H1 (cell line): ENCODE data around the gene TRIOBP.

Experiments used
- GABPA ChIP-seq: IDR thresholded peaks from 2 replicates; pipeline ENCODE4 v1.6.1; 2011; ENCODE audit warnings: mild to moderate bottlenecking, low read length, moderate library complexity, borderline replicate concordance; ENCODE audit not compliant: insufficient read depth
- NRF1 ChIP-seq: IDR thresholded peaks from 2 replicates; pipeline ENCODE4 v1.6.1; 2011; ENCODE audit warnings: mild to moderate bottlenecking, low read depth, low read length, improper control_type of control experiment
- SIN3A ChIP-seq, 2 experiments: IDR thresholded peaks in 1 of 2; conservative IDR thresholded peaks in 1 of 2; 2 replicates each; pipeline ENCODE4 v1.6.1; 2011 to 2012; ENCODE audit warnings: low read length in 2 of 2, improper control_type of control experiment in 1 of 2, low read depth in 1 of 2, mild to moderate bottlenecking in 1 of 2
- ZNF274 ChIP-seq: IDR thresholded peaks from 2 replicates; pipeline ENCODE4 v1.7.0; 2012; ENCODE audit warnings: low read length, borderline replicate concordance; ENCODE audit errors: extremely low read depth
- TF ChIP-seq, protein P1 (sequence below), 3 experiments: IDR thresholded peaks; 1 replicate in 2 of 3; 2 replicates in 1 of 3; pipeline versions ENCODE4 v1.5.1 to v1.6.1; 2011; ENCODE audit warnings: low read length in 3 of 3, mild to moderate bottlenecking in 3 of 3, inconsistent platforms in 2 of 3, low read depth in 1 of 3, moderate library complexity in 1 of 3; ENCODE audit not compliant: insufficient read depth in 1 of 3; ENCODE audit errors: control extremely low read depth in 1 of 3

DNA sequence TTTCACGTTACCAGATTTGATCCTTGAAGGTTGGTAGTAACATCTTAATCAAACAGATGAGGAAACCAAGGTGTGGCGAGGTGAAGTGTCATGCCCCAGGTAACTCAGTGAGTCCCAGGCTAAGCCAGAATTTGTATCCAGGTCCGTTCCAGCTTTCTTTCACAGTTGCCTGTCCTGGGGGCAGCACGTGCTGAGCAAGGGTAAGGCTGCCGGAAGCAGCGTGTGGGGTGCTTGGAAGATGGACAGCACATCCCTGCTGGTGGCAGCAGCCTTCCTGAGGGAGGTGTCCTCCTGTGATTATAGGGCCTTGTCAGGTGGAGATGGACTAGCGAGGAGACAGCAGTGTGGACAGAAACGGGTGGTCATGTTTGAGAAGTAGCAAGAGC is 50.9 kb downstream of the TRIOBP start:
- TF ChIP-seq, protein P1, sequence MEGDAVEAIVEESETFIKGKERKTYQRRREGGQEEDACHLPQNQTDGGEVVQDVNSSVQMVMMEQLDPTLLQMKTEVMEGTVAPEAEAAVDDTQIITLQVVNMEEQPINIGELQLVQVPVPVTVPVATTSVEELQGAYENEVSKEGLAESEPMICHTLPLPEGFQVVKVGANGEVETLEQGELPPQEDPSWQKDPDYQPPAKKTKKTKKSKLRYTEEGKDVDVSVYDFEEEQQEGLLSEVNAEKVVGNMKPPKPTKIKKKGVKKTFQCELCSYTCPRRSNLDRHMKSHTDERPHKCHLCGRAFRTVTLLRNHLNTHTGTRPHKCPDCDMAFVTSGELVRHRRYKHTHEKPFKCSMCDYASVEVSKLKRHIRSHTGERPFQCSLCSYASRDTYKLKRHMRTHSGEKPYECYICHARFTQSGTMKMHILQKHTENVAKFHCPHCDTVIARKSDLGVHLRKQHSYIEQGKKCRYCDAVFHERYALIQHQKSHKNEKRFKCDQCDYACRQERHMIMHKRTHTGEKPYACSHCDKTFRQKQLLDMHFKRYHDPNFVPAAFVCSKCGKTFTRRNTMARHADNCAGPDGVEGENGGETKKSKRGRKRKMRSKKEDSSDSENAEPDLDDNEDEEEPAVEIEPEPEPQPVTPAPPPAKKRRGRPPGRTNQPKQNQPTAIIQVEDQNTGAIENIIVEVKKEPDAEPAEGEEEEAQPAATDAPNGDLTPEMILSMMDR (IDR thresholded peaks at IDR 0.05; ENCODE audit: control extremely low read depth in 1 of 3, insufficient read depth in 1 of 3, low read depth in 1 of 3, low read length in 3 of 3), result no peak
- TF ChIP-seq NRF1 (no peak), ZNF274 (no peak), SIN3A (conservative IDR thresholded peaks at IDR 0.05 in 1 of 2, IDR thresholded peaks at IDR 0.05 in 1 of 2; ENCODE audit: low read depth in 1 of 2, low read length in 2 of 2) (no peak), GABPA (no peak)
